ENCODE measurements around the gene NACA2. TPM values are rescaled to one million over a fixed set of nuclear protein-coding genes. Genes with fewer than 3 reads are reported as not detected.
"Not testable (repeated sequence)": the region's sequence is repeated elsewhere in the genome, so short reads cannot be mapped to it uniquely, and the experiment has no call there.

The NACA2 gene
- total RNA-seq, 1 experiment from 2014 or later = not detected

- Histone ChIP-seq H4K20me1 (ENCODE audit: control insufficient read depth, insufficient read depth, insufficient read length) (no peaks in the 10 kb centered on the region), H2AFZ (ENCODE audit: low read length) (no peak overlapping the region), H3K23me2 (ENCODE audit: insufficient read length, low read depth, low read length, poor library complexity, severe bottlenecking) (peaks cover 2% of the 10 kb centered on the region), H3K23ac (ENCODE audit: insufficient read length, low read depth, low read length) (no peak overlapping the region), H3K27me3 (ENCODE audit: insufficient read depth, low read length) (no peaks in the 10 kb centered on the region), H3K14ac (ENCODE audit: insufficient read depth, low read length) (no peak overlapping the region), H3K79me2 (ENCODE audit: insufficient read depth, low read length) (no peaks in the 10 kb centered on the region), H3T11ph (ENCODE audit: low read length) (no peak overlapping the region), H3K79me1 (ENCODE audit: insufficient read depth, low read depth, low read length, poor library complexity, severe bottlenecking) (no peaks in the 10 kb centered on the region), H2AK5ac (ENCODE audit: insufficient read length, low read length) (no peak overlapping the region), H3K18ac (ENCODE audit: insufficient read length, low read depth, low read length) (no peak overlapping the region), H3K56ac (ENCODE audit: insufficient read length, low read depth, low read length) (no peak overlapping the region), H3K9ac (ENCODE audit: extremely low read depth, insufficient read length, low read length) (no peak overlapping the region), H2BK5ac (ENCODE audit: insufficient read length, low read length) (no peak overlapping the region), H4K91ac (ENCODE audit: insufficient read length, low read depth, low read length) (no peak overlapping the region), H3K9me3 (ENCODE audit: control insufficient read depth, low read depth, low read length) (peaks cover 13% of the 10 kb centered on the region), H3K27ac (ENCODE audit: insufficient read length, low read depth, low read length) (no peak overlapping the region), H2BK12ac (ENCODE audit: insufficient read length, low read depth, low read length) (no peak overlapping the region), H2BK120ac (ENCODE audit: low read depth, low read length, poor library complexity, severe bottlenecking) (no peak overlapping the region), H2BK20ac (ENCODE audit: low read depth, low read length, poor library complexity, severe bottlenecking) (no peak overlapping the region), H3K4me2 (ENCODE audit: insufficient read depth, insufficient read length, low read length) (no peak overlapping the region), H3K4me1 (ENCODE audit: insufficient read depth, low read length) (no peaks in the 10 kb centered on the region), H4K8ac (replicated peaks; ENCODE audit: insufficient read length, low read depth, low read length) (no peak overlapping the region), H2BK15ac (ENCODE audit: low read depth, low read length) (no peak overlapping the region), H4K5ac (ENCODE audit: insufficient read length, low read depth, low read length) (no peak overlapping the region), H3K4ac (ENCODE audit: low read depth, low read length) (no peak overlapping the region)
- H3K27ac Mint-ChIP-seq = no peak overlapping the region
- DNase-seq = peak; percentile 53
- no peaks in the 10 kb centered on the region for H3K4me1 Mint-ChIP-seq
- WGBS (ENCODE audit: extremely low coverage, insufficient read length, low lambda C conversion rate) = no CpG with 5 or more reads among the region's 9 CpGs
- TF ChIP-seq CTCF (conservative IDR thresholded peaks at IDR 0.05) = peak; percentile 57
- H3K27me3 Mint-ChIP-seq (ENCODE audit: low read depth) = no peaks in the 10 kb centered on the region; the same call in none of the 2 replicates
- H3K4me3 Mint-ChIP-seq = no peak overlapping the region
- peaks cover 0 to 13% (median 5%) of the 10 kb centered on the region in 3 experiments; a peak in 3 of 7 replicates for H3K36me3 Mint-ChIP-seq (ENCODE audit: insufficient read depth in 1 of 3, low read depth in 3 of 3)
- H3K9me3 Mint-ChIP-seq = peaks cover 14 to 16% of the 10 kb centered on the region in 2 experiments; a peak in 4 of 5 replicates
Observed at GRCh38 chr17:61574542-61575351, 16.3 kb downstream of the NACA2 start.

DNA sequence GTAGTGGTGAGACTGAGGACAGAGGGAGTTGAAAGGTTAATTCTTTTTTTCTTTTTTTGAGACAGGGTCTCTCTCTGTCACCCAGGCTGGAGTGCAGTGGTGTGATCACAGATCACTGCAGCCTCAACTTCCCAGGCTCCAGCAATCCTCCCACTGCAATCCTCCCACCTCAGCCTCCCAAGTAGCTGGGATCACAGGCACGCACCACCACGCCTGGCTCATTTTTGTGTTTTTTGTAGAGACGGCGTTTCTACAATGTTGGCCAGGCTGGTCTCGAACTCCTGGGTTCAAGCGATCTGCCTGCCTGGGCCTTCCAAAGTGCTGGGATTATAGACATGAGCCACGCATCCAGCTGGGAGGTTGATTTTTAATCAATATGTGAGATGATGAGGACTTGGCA, 18.5 kb downstream of the NACA2 start:
- H4K8ac ChIP-seq (replicated peaks; ENCODE audit: insufficient read length, low read depth, low read length); H2BK15ac ChIP-seq (ENCODE audit: low read depth, low read length); H3K27me3 ChIP-seq (ENCODE audit: insufficient read depth, low read length); H3K23me2 ChIP-seq (ENCODE audit: insufficient read length, low read depth, low read length, poor library complexity, severe bottlenecking); H2BK5ac ChIP-seq (ENCODE audit: insufficient read length, low read length); H2BK120ac ChIP-seq (ENCODE audit: low read depth, low read length, poor library complexity, severe bottlenecking); H3K56ac ChIP-seq (ENCODE audit: insufficient read length, low read depth, low read length); H2AK5ac ChIP-seq (ENCODE audit: insufficient read length, low read length); H3K4me3 Mint-ChIP-seq; H4K91ac ChIP-seq (ENCODE audit: insufficient read length, low read depth, low read length); H3K27ac ChIP-seq (ENCODE audit: insufficient read length, low read depth, low read length); H2BK20ac ChIP-seq (ENCODE audit: low read depth, low read length, poor library complexity, severe bottlenecking); DNase-seq; H3K4me1 Mint-ChIP-seq; H3K4ac ChIP-seq (ENCODE audit: low read depth, low read length); H3K79me2 ChIP-seq (ENCODE audit: insufficient read depth, low read length); H2BK12ac ChIP-seq (ENCODE audit: insufficient read length, low read depth, low read length); H3K27me3 Mint-ChIP-seq (ENCODE audit: low read depth); H4K20me1 ChIP-seq (ENCODE audit: control insufficient read depth, insufficient read depth, insufficient read length); H3K9ac ChIP-seq (ENCODE audit: extremely low read depth, insufficient read length, low read length); H3T11ph ChIP-seq (ENCODE audit: low read length); H3K79me1 ChIP-seq (ENCODE audit: insufficient read depth, low read depth, low read length, poor library complexity, severe bottlenecking); H3K14ac ChIP-seq (ENCODE audit: insufficient read depth, low read length); H3K4me1 ChIP-seq (ENCODE audit: insufficient read depth, low read length); H3K23ac ChIP-seq (ENCODE audit: insufficient read length, low read depth, low read length); H3K27ac Mint-ChIP-seq; H4K5ac ChIP-seq (ENCODE audit: insufficient read length, low read depth, low read length); H3K18ac ChIP-seq (ENCODE audit: insufficient read length, low read depth, low read length); H3K4me2 ChIP-seq (ENCODE audit: insufficient read depth, insufficient read length, low read length); H2AFZ ChIP-seq (ENCODE audit: low read length): not testable (repeated sequence)
- peaks cover 13% of the 10 kb centered on the region for H3K9me3 ChIP-seq (ENCODE audit: control insufficient read depth, low read depth, low read length)
- Mint-ChIP-seq H3K9me3 (peaks cover 14 to 16% of the 10 kb centered on the region in 2 experiments; a peak in 4 of 5 replicates), H3K36me3 (ENCODE audit: insufficient read depth in 1 of 3, low read depth in 3 of 3) (peaks cover 0 to 13% (median 5%) of the 10 kb centered on the region in 3 experiments; a peak in 3 of 7 replicates)
- WGBS (ENCODE audit: extremely low coverage, insufficient read length, low lambda C conversion rate) = no CpG with 5 or more reads among the region's 7 CpGs
